CD4-positive, alpha-beta T cell (primary cell): ENCODE data around the gene RAPGEF6. TPM values are rescaled to one million over a fixed set of nuclear protein-coding genes. Genes with fewer than 3 reads are reported as not detected.
A peak's percentile ranks its signal among the peaks of the same experiment; 100 is the strongest.

ENCODE experiments used
- ATAC-seq: fragments of 200-7000 bp; cut with Tn5 transposase; one replicate; pipeline ENCODE4 v1.10.0; 2022; ENCODE audit warnings: mild to moderate bottlenecking; ENCODE audit not compliant: poor library complexity
- CTCF ChIA-PET: fragments of 350-600 bp; sonication (Branson Sonifier 250); formaldehyde crosslinking; loops from one replicate; lab custom pipeline; 2021; ENCODE audit warnings: antibody characterized with exemption, inconsistent platforms; lab: Charles Lee
- POLR2A ChIA-PET: fragments of 350-600 bp; sonication (Branson Sonifier 250); formaldehyde crosslinking; loops from one replicate; lab custom pipeline; 2021; ENCODE audit warnings: antibody characterized with exemption, inconsistent platforms; lab: Charles Lee
- DNase-seq, 14 experiments: peaks; one replicate each; pipeline ENCODE4 v3.0.0-alpha.2; 2013 to 2020; ENCODE audit warnings: mixed read lengths in 2 of 14
- H3K27ac ChIP-seq, 2 donors: one replicate each; pipeline versions ENCODE4 v1.5.1 to v1.7.0; 2013; ENCODE audit warnings: low read length in 2 of 2, low read depth in 1 of 2, mild to moderate bottlenecking in 1 of 2
- H3K27me3 ChIP-seq, 2 experiments: 1 replicate in 1 of 2; 2 replicates in 1 of 2; pipeline versions ENCODE4 v1.6.1 to v1.7.0; 2013; ENCODE audit warnings: low read length in 2 of 2, control low read depth in 1 of 2, mild to moderate bottlenecking in 1 of 2, moderate library complexity in 1 of 2; ENCODE audit not compliant: insufficient read depth in 2 of 2, control insufficient read depth in 1 of 2
- H3K36me3 ChIP-seq: one replicate; pipeline ENCODE4 v1.6.1; 2013; ENCODE audit warnings: low read length, control low read depth; ENCODE audit not compliant: insufficient read depth
- H3K4me1 ChIP-seq: one replicate; pipeline ENCODE4 v1.6.1; 2013; ENCODE audit warnings: low read length, control low read depth; ENCODE audit not compliant: insufficient read depth
- H3K4me3 ChIP-seq: one replicate; pipeline ENCODE4 v1.5.1; 2013; ENCODE audit warnings: mild to moderate bottlenecking, low read length, moderate library complexity
- H3K9me3 ChIP-seq, 2 experiments: 1 replicate in 1 of 2; 2 replicates in 1 of 2; pipeline versions ENCODE4 v1.6.1 to v1.7.0; 2013; ENCODE audit warnings: low read length in 2 of 2, mild to moderate bottlenecking in 2 of 2, control low read depth in 1 of 2, moderate library complexity in 1 of 2; ENCODE audit not compliant: control insufficient read depth in 1 of 2, insufficient read depth in 1 of 2
- H3K27ac Mint-ChIP-seq: one replicate; pipeline ENCODE4 v1.8.0; 2020; ENCODE audit warnings: mixed read lengths
- H3K27me3 Mint-ChIP-seq: one replicate; pipeline ENCODE4 v1.8.0; 2021; ENCODE audit warnings: mixed read lengths
- H3K36me3 Mint-ChIP-seq: one replicate; pipeline ENCODE4 v1.8.0; 2021; ENCODE audit warnings: low read depth, mixed read lengths
- H3K4me1 Mint-ChIP-seq: one replicate; pipeline ENCODE4 v1.8.0; 2021; ENCODE audit warnings: low read depth, mixed read lengths
- H3K4me3 Mint-ChIP-seq: one replicate; pipeline ENCODE4 v1.8.0; 2020; ENCODE audit warnings: mild to moderate bottlenecking, mixed read lengths
- H3K9me3 Mint-ChIP-seq: one replicate; pipeline ENCODE4 v1.8.0; 2020; ENCODE audit warnings: mixed read lengths
- intact Hi-C, 2 experiments: fragments of 100-400 bp; cut with DNase I in 1 of 2; cut with micrococcal nuclease in 1 of 2; formaldehyde crosslinking; loops; one replicate each; pipeline versions ENCODE4 v1.15.1 to v1.9.0; 2023 to 2025; cut with DNase I, micrococcal nuclease
- total RNA-seq, 174 experiments: library from RNA in 2 of 174; stranded (reverse) in 2 of 174; gene quantifications; one replicate each; pipeline ENCODE4 v1.2.3 and lab custom pipeline; 2021 to 2026
- TF ChIP-seq, protein P1 (sequence below): fragments of 200-600 bp; IDR thresholded peaks from one replicate; pipeline ENCODE4 v1.8.0; 2022; ENCODE audit warnings: antibody characterized with exemption, mild to moderate bottlenecking

The RAPGEF6 gene
- total RNA-seq, 2 experiments from 2014 or later: 83.3 to 91.4 TPM

DNA sequence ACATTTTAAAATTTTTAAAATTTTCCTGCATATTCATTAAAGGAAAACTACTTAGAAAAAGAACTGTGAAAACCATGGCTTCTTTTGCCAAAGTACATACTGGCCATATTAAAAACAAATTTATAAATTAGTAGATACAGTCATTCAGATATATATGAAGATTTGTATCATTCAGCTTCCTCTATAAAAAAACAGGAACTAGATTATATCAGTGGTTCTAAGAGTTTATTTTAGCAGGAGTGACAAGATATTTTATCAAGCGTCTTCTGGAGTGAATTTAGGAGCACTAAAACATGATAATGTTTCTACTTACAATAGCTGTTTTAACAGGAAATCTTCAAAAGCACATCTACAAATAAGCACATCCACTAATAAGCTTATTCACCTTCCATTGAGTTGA is 171.4 kb downstream of the RAPGEF6 start:
- POLR2A ChIA-PET: interaction anchor here (0.7 kb wide), 1 partner anchor 387 kb away, joined by 3 read pairs; no protein-coding TSS in a partner anchor

DNA sequence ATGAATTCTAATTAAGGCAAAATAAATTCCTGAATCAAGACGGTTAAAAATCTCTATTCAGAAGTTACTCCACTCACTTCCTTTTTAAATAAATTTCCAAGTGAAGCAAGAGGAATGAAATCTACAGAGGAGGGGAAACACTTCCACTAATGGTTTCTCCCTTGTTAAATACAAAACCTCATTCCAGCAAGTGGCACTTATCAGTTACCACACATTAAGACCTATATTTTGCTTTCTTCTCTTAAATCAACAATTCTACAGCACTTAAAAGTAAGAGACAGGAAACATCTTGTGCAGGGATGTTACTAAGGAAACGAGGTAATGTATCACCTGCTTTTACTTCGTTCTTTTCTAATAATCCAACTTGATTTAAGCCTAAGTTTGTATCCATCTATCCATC is 172.6 kb downstream of the RAPGEF6 start:
- ATAC-seq: peak; percentile 75
- CTCF ChIA-PET: no interaction called here
- intact Hi-C loops: loop anchor here in 1 of 2 experiments (5.0 kb wide), 1 partner anchor 40 kb away; no protein-coding TSS in a partner anchor

More for the DNA sequence above, 171.4 kb downstream of the RAPGEF6 start:
- intact Hi-C loops: loop anchor here in 1 of 2 experiments (5.0 kb wide), 1 partner anchor 39 kb away; no protein-coding TSS in a partner anchor
- Mint-ChIP-seq H3K4me1 (peaks cover 58% of the 10 kb centered on the region), H3K27ac (peak overlapping the region; percentile 86), H3K27me3 (no peaks in the 10 kb centered on the region), H3K36me3 (peaks cover 82% of the 10 kb centered on the region), H3K9me3 (no peaks in the 10 kb centered on the region), H3K4me3 (no peak overlapping the region)
- ATAC-seq: no peak
- no peak for DNase-seq
- Histone ChIP-seq H3K27me3 (no peaks in the 10 kb centered on the region), H3K27ac (no peak overlapping the region), H3K9me3 (no peaks in the 10 kb centered on the region), H3K4me3 (no peak overlapping the region), H3K4me1 (peaks cover 4% of the 10 kb centered on the region), H3K36me3 (peaks cover 77% of the 10 kb centered on the region)
- CTCF ChIA-PET: interaction anchor here (1.1 kb wide), 1 partner anchor 45 kb away, joined by 3 read pairs; no protein-coding TSS in a partner anchor
- TF ChIP-seq, protein P1, sequence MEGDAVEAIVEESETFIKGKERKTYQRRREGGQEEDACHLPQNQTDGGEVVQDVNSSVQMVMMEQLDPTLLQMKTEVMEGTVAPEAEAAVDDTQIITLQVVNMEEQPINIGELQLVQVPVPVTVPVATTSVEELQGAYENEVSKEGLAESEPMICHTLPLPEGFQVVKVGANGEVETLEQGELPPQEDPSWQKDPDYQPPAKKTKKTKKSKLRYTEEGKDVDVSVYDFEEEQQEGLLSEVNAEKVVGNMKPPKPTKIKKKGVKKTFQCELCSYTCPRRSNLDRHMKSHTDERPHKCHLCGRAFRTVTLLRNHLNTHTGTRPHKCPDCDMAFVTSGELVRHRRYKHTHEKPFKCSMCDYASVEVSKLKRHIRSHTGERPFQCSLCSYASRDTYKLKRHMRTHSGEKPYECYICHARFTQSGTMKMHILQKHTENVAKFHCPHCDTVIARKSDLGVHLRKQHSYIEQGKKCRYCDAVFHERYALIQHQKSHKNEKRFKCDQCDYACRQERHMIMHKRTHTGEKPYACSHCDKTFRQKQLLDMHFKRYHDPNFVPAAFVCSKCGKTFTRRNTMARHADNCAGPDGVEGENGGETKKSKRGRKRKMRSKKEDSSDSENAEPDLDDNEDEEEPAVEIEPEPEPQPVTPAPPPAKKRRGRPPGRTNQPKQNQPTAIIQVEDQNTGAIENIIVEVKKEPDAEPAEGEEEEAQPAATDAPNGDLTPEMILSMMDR: no peak

DNA sequence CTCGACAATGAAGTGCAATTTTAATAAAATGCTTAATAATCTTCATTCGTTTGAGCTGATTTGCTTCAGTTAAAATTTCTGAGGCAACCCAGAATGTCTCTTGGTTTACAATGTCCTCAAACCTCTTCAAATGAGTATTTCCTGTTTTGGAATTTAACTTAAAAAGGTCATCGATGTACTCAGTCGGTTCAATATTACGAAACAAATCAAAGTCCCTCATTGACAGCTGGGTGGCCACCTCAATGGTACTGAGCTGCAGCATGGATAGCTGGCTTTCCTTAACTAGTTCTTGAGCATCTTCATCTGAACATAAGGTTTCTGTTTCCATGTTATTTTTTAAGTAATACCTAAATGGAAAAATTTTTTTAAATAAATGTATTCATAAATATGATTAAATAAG is 173.3 kb downstream of the RAPGEF6 start:
- ChIA-PET POLR2A (interaction anchor here (1.8 kb wide), 1 partner anchor 8 kb away, joined by 4 read pairs; no protein-coding TSS in a partner anchor), CTCF (interaction anchor here (1.4 to 1.5 kb wide), 2 partner anchors 45 to 128 kb away, joined by 3 to 6 read pairs; no protein-coding TSS in a partner anchor)
- intact Hi-C loops: loop anchor here in 1 of 2 experiments (5.0 kb wide), 1 partner anchor 41 kb away; no protein-coding TSS in a partner anchor
- Mint-ChIP-seq H3K36me3 (peaks cover 85% of the 10 kb centered on the region), H3K4me3 (no peak overlapping the region), H3K27ac (peak overlapping the region; percentile 81), H3K9me3 (no peaks in the 10 kb centered on the region), H3K27me3 (no peaks in the 10 kb centered on the region), H3K4me1 (peaks cover 56% of the 10 kb centered on the region)
- Histone ChIP-seq H3K27ac (no peak overlapping the region), H3K4me1 (peaks cover 4% of the 10 kb centered on the region), H3K4me3 (no peak overlapping the region), H3K9me3 (no peaks in the 10 kb centered on the region), H3K36me3 (peaks cover 83% of the 10 kb centered on the region), H3K27me3 (no peaks in the 10 kb centered on the region)
- TF ChIP-seq, protein P1: no peak
- ATAC-seq: no peak
- no peak for DNase-seq

More for the DNA sequence above, 172.6 kb downstream of the RAPGEF6 start:
- Mint-ChIP-seq H3K27ac (peak overlapping the region; percentile 86), H3K9me3 (no peaks in the 10 kb centered on the region), H3K27me3 (no peaks in the 10 kb centered on the region), H3K36me3 (peaks cover 85% of the 10 kb centered on the region), H3K4me1 (peaks cover 55% of the 10 kb centered on the region), H3K4me3 (peak overlapping the region; percentile 52)
- no peak overlapping the region for H3K4me3 ChIP-seq
- POLR2A ChIA-PET: interaction anchor here (1.8 kb wide), 1 partner anchor 8 kb away, joined by 4 read pairs; no protein-coding TSS in a partner anchor
- TF ChIP-seq, protein P1: no peak
- no peak overlapping the region for H3K27ac ChIP-seq
- no peaks in the 10 kb centered on the region for H3K27me3 ChIP-seq
- peaks cover 81% of the 10 kb centered on the region for H3K36me3 ChIP-seq
- DNase-seq: peak in 1 of 14 experiments; percentile 23
- no peaks in the 10 kb centered on the region for H3K9me3 ChIP-seq
- peaks cover 4% of the 10 kb centered on the region for H3K4me1 ChIP-seq
